ENCODE data around the gene ACVR1B.

The ACVR1B gene

GRCh38 chr12:52045794-52046199 lies 94.3 kb downstream of the ACVR1B start:
- H3K27ac ChIP-seq = peak overlapping the region; percentile 92 to 99
- no peak for DNase-seq (ENCODE audit: low spot score)
- no peak for TF ChIP-seq CTCF (IDR thresholded peaks at IDR 0.05)
- H3K4me3 ChIP-seq = peak overlapping the region; percentile 53
